Endothelial cell of umbilical vein (primary cell): ENCODE results near the gene THBS1. TPM values are rescaled to one million over a fixed set of nuclear protein-coding genes. Genes with fewer than 3 reads are reported as not detected.

Source experiments
- BruUV-seq: library from RNA; stranded (reverse); fragments of 400-500 nt; replicated peaks from 2 replicates; lab custom pipeline; 2021; lab: Mats Ljungman, UMichigan
- CTCF ChIA-PET: fragments of 300-600, 350-600 bp; sonication (Branson Sonifier 250); formaldehyde crosslinking; loops from one replicate; lab custom pipeline; 2021; ENCODE audit warnings: antibody characterized with exemption, inconsistent platforms; lab: Charles Lee
- POLR2A ChIA-PET: fragments of 300-600, 350-600 bp; sonication (Branson Sonifier 250); formaldehyde crosslinking; loops from one replicate; lab custom pipeline; 2021; ENCODE audit warnings: antibody characterized with exemption, inconsistent platforms; lab: Charles Lee
- DNase-seq: peaks from one replicate; pipeline ENCODE4 v3.0.0-alpha.2; 2011; ENCODE audit warnings: low read depth, low spot score
- FAIRE-seq: peaks from 2 replicates; lab custom pipeline; 2011; peaks lifted over from hg19 to GRCh38; lab: Jason Lieb, UNC
- H2AFZ ChIP-seq: 2 replicates; pipeline ENCODE4 v1.6.0; 2012; ENCODE audit warnings: low read depth, low read length, control low read depth, inconsistent platforms
- H3K27ac ChIP-seq: 2 replicates; pipeline ENCODE4 v1.5.1; 2011; ENCODE audit warnings: low read depth, mild to moderate bottlenecking, control low read depth, low read length, moderate library complexity; ENCODE audit not compliant: insufficient read depth
- H3K27me3 ChIP-seq, 2 experiments: 2 replicates each; pipeline versions ENCODE4 v1.6.0 to v1.6.1; 2011; ENCODE audit warnings: low read length in 2 of 2, mixed read lengths in 1 of 2; ENCODE audit not compliant: control insufficient read depth in 2 of 2, insufficient read depth in 2 of 2
- H3K36me3 ChIP-seq, 2 experiments: 2 replicates in 1 of 2; 3 replicates in 1 of 2; pipeline ENCODE4 v1.5.1; 2011; ENCODE audit warnings: low read length in 2 of 2, mild to moderate bottlenecking in 1 of 2, moderate library complexity in 1 of 2; ENCODE audit not compliant: control insufficient read depth in 2 of 2, insufficient read depth in 2 of 2; ENCODE audit errors: extremely low read depth in 1 of 2
- H3K4me1 ChIP-seq: 3 replicates; pipeline ENCODE4 v1.5.1; 2011; ENCODE audit warnings: mild to moderate bottlenecking, low read length; ENCODE audit not compliant: control insufficient read depth, insufficient read depth; ENCODE audit errors: extremely low read depth
- H3K4me2 ChIP-seq: 2 replicates; pipeline ENCODE4 v1.6.1; 2011; ENCODE audit warnings: low read length, control low read depth, mixed read lengths; ENCODE audit not compliant: insufficient read depth
- H3K4me3 ChIP-seq, 3 experiments: fragments of 200-600 bp in 1 of 3; sonication (generic), shearing (Covaris generic) in 1 of 3; replicated peaks in 1 of 3; 2 replicates each; pipeline ENCODE4 v1.5.1; 2011 to 2016; ENCODE audit warnings: control low read depth in 3 of 3, low read length in 3 of 3, mild to moderate bottlenecking in 2 of 3, inconsistent platforms in 1 of 3, low read depth in 1 of 3, moderate library complexity in 1 of 3; ENCODE audit not compliant: insufficient read depth in 1 of 3
- H3K79me2 ChIP-seq: 2 replicates; pipeline ENCODE4 v1.6.0; 2012; ENCODE audit warnings: low read length, inconsistent platforms; ENCODE audit not compliant: control insufficient read depth, insufficient read depth
- H3K9ac ChIP-seq: replicated peaks from 2 replicates; pipeline ENCODE3; 2011; ENCODE audit warnings: low read length, control low read depth; ENCODE audit not compliant: insufficient read depth; ENCODE audit errors: extremely low read depth
- H3K9me1 ChIP-seq: replicated peaks from 3 replicates; pipeline ENCODE4 v1.6.0; 2011; ENCODE audit warnings: mild to moderate bottlenecking, low read length; ENCODE audit not compliant: control insufficient read depth, insufficient read depth; ENCODE audit errors: extremely low read depth
- H3K9me3 ChIP-seq: replicated peaks from 2 replicates; pipeline ENCODE4 v1.5.1; 2012; ENCODE audit warnings: low read length, inconsistent platforms; ENCODE audit not compliant: control insufficient read depth, insufficient read depth
- H4K20me1 ChIP-seq: replicated peaks from 2 replicates; pipeline ENCODE3; 2011; ENCODE audit warnings: mild to moderate bottlenecking, low read length; ENCODE audit not compliant: control insufficient read depth, insufficient read depth; ENCODE audit errors: extremely low read depth
- CTCF ChIP-seq, 2 donors: IDR thresholded peaks; 1 replicate in 1 of 2; 2 replicates in 1 of 2; pipeline ENCODE4 v1.5.1; 2011; ENCODE audit warnings: low read length in 2 of 2, mild to moderate bottlenecking in 2 of 2, moderate library complexity in 2 of 2, control low read depth in 1 of 2, inconsistent platforms in 1 of 2, low read depth in 1 of 2; ENCODE audit not compliant: insufficient read depth in 1 of 2; ENCODE audit errors: extremely low read depth in 1 of 2
- EZH2 ChIP-seq: IDR thresholded peaks from 2 replicates; pipeline ENCODE4 v1.6.1; 2012; ENCODE audit warnings: borderline replicate concordance, low read depth, mild to moderate bottlenecking, moderate library complexity, low read length, inconsistent platforms; ENCODE audit not compliant: severe bottlenecking
- FOS ChIP-seq: IDR thresholded peaks from 2 replicates; pipeline ENCODE4 v1.6.1; 2011; ENCODE audit warnings: mild to moderate bottlenecking, low read length, moderate library complexity, borderline replicate concordance; ENCODE audit not compliant: insufficient read depth
- GATA2 ChIP-seq: IDR thresholded peaks from 2 replicates; pipeline ENCODE4 v1.7.0; 2011; ENCODE audit warnings: low read depth, mild to moderate bottlenecking, moderate library complexity, mixed read lengths, low read length; ENCODE audit not compliant: insufficient read length, insufficient read depth
- JUN ChIP-seq: IDR thresholded peaks from 2 replicates; pipeline ENCODE4 v1.6.1; 2011; ENCODE audit warnings: borderline replicate concordance, low read depth; ENCODE audit not compliant: insufficient read length, insufficient read depth
- MAX ChIP-seq: IDR thresholded peaks from 2 replicates; pipeline ENCODE4 v1.6.1; 2011; ENCODE audit not compliant: insufficient read depth, insufficient read length
- MYC ChIP-seq: IDR thresholded peaks from one replicate; pipeline ENCODE4 v1.6.1; 2011; ENCODE audit warnings: mild to moderate bottlenecking, low read depth, low read length
- POLR2A ChIP-seq: IDR thresholded peaks from 2 replicates; pipeline ENCODE4 v1.6.1; 2012; ENCODE audit warnings: low read depth, mild to moderate bottlenecking, control low read depth, low read length
- POLR2AphosphoS5 ChIP-seq: IDR thresholded peaks from 2 replicates; pipeline ENCODE4 v1.6.1; 2012; ENCODE audit warnings: low read depth, mild to moderate bottlenecking, control low read depth, low read length, moderate library complexity; ENCODE audit not compliant: insufficient read depth
- dilution Hi-C: fragments of 300-500 bp; cut with MboI; formaldehyde crosslinking; loops from one replicate; pipeline ENCODE4 v1.15.0; 2019; ENCODE audit warnings: low sequenced_read_pairs; ENCODE audit not compliant: extremely low pct_ligation_motif_present
- intact Hi-C: fragments of 100-400 bp; cut with micrococcal nuclease; formaldehyde crosslinking; loops from one replicate; pipeline ENCODE4 v1.10.0; 2022
- polyA plus RNA-seq, 4 experiments: library from polyadenylated mRNA; depleted of rRNA in 3 of 4; stranded (reverse) in 3 of 4; unstranded in 1 of 4; fragments of >200 nt; gene quantifications; 2 replicates each; pipeline versions ENCODE4 v1.2.1 to v1.2.3, GENCODE V29; 2011 to 2012; ENCODE audit warnings: missing spikeins in 1 of 4
- total RNA-seq: library from RNA; stranded (reverse); gene quantifications from 2 replicates; pipeline ENCODE4 v1.2.3, GENCODE V29; 2021

THBS1 gene
- total and polyA plus RNA-seq, 2 donors (not counting 3 experiments of a cell fraction or from before 2014, with no cell fraction given), result 6,293 to 8,883 TPM

GRCh38 chr15:39639037-39639436, 58.2 kb downstream of the THBS1 start:
- ChIA-PET POLR2A (no interaction called here), CTCF (no interaction called here)
- Histone ChIP-seq H3K4me2 (no peak overlapping the region), H2AFZ (no peak overlapping the region), H3K4me3 (no peak overlapping the region), H3K27me3 (no peaks in the 10 kb centered on the region), H3K4me1 (peaks cover 20% of the 10 kb centered on the region), H3K9me3 (no peaks in the 10 kb centered on the region), H3K27ac (no peak overlapping the region), H4K20me1 (no peaks in the 10 kb centered on the region), H3K79me2 (no peaks in the 10 kb centered on the region), H3K9me1 (no peaks in the 10 kb centered on the region), H3K36me3 (no peaks in the 10 kb centered on the region), H3K9ac (no peak overlapping the region)
- TF ChIP-seq POLR2AphosphoS5 (no peak), CTCF (IDR thresholded peaks at IDR 0.05; ENCODE audit: extremely low read depth in 1 of 2, insufficient read depth in 1 of 2, low read depth in 1 of 2, low read length in 2 of 2) (no peak), MYC (no peak), POLR2A (no peak), JUN (no peak), MAX (no peak), FOS (no peak), EZH2 (no peak), GATA2 (no peak)
- dilution Hi-C loops, result no loop called here
- DNase-seq, result no peak
- no peak for FAIRE-seq
- BruUV-seq, result no TSS peak
- intact Hi-C loops, result no loop called here
